K562 (cell line): ENCODE data around the gene TTC39B. TPM values are rescaled to one million over a fixed set of nuclear protein-coding genes. Genes with fewer than 3 reads are reported as not detected.

Experiments
- ATAC-seq: fragments of 200-7000 bp; cut with Tn5 transposase; 3 replicates; pipeline ENCODE4 v1.9.1; 2020; ENCODE audit warnings: moderate library complexity
- BruUV-seq: library from RNA; stranded (reverse); fragments of 400-500 nt; replicated peaks from 2 replicates; lab custom pipeline; 2021; lab: Mats Ljungman, UMichigan
- CTCF ChIA-PET: fragments of 300-600 bp; formaldehyde crosslinking; extraction: SDS; loops from one replicate; lab custom pipeline; 2021; ENCODE audit warnings: low intra/inter-chr PET ratio; lab: Yijun Ruan, JAX
- POLR2A ChIA-PET: fragments of 300-600, 350-650 bp; sonication (Branson Sonifier 250); formaldehyde crosslinking; extraction: SDS; loops from one replicate; lab custom pipeline; 2021; ENCODE audit warnings: antibody characterized with exemption, inconsistent platforms; lab: Yijun Ruan, JAX
- DNase-seq, 4 experiments: peaks; one replicate each; pipeline versions ENCODE4 v3.0.0 to v3.0.0-alpha.2; 2011 to 2018; ENCODE audit warnings: low spot score in 3 of 4, mixed read lengths in 3 of 4; ENCODE audit errors: extremely low read depth in 1 of 4
- FAIRE-seq: peaks from 2 replicates; lab custom pipeline; 2011; peaks lifted over from hg19 to GRCh38; lab: Jason Lieb, UNC
- H2AFZ ChIP-seq: 2 replicates; pipeline ENCODE4 v1.6.0; 2011; ENCODE audit warnings: low read depth, low read length, control low read depth, inconsistent platforms
- H3K27ac ChIP-seq: fragments of 200-600 bp; 3 replicates; pipeline ENCODE4 v1.8.0; 2011; ENCODE audit warnings: low read depth, mild to moderate bottlenecking, control low read depth, inconsistent platforms, low read length, moderate library complexity, mixed read lengths; ENCODE audit errors: extremely low read depth
- H3K27me3 ChIP-seq, 2 experiments: fragments of 300-600 bp in 1 of 2; 2 replicates in 1 of 2; 3 replicates in 1 of 2; pipeline versions ENCODE4 v1.6.0 to v1.8.0; 2011; ENCODE audit warnings: inconsistent platforms in 2 of 2, low read length in 2 of 2, mild to moderate bottlenecking in 1 of 2, mixed read lengths in 1 of 2, moderate library complexity in 1 of 2; ENCODE audit not compliant: control insufficient read depth in 2 of 2, insufficient read depth in 2 of 2
- H3K36me3 ChIP-seq: fragments of 300-600 bp; 3 replicates; pipeline ENCODE4 v1.8.0; 2011; ENCODE audit warnings: mild to moderate bottlenecking, low read length, inconsistent platforms; ENCODE audit not compliant: control insufficient read depth, insufficient read depth
- H3K4me1 ChIP-seq, 2 experiments: fragments of 200-600 bp in 1 of 2; replicated peaks in 1 of 2; 2 replicates in 1 of 2; 3 replicates in 1 of 2; pipeline versions ENCODE4 v1.5.1 to v1.8.0; 2011; ENCODE audit warnings: inconsistent platforms in 2 of 2, low read length in 2 of 2, mild to moderate bottlenecking in 1 of 2, mixed read lengths in 1 of 2, moderate library complexity in 1 of 2; ENCODE audit not compliant: control insufficient read depth in 2 of 2, insufficient read depth in 2 of 2
- H3K4me2 ChIP-seq: 2 replicates; pipeline ENCODE4 v1.6.1; 2011; ENCODE audit warnings: low read length, control low read depth, inconsistent platforms, mixed read lengths; ENCODE audit not compliant: insufficient read depth
- H3K4me3 ChIP-seq: fragments of 200-600 bp; sonication (generic), shearing (Covaris generic); 2 replicates; pipeline ENCODE4 v1.5.1; 2016; ENCODE audit warnings: control low read depth, inconsistent platforms
- H3K79me2 ChIP-seq: fragments of 200-600 bp; 3 replicates; pipeline ENCODE4 v1.8.0; 2011; ENCODE audit warnings: low read length, inconsistent platforms; ENCODE audit not compliant: control insufficient read depth, insufficient read depth
- H3K9ac ChIP-seq, 2 experiments: 2 replicates each; pipeline versions ENCODE4 v1.6.0 to v1.6.1; 2011; ENCODE audit warnings: low read depth in 2 of 2, low read length in 2 of 2, control low read depth in 1 of 2, inconsistent platforms in 1 of 2, mild to moderate bottlenecking in 1 of 2, mixed read lengths in 1 of 2; ENCODE audit not compliant: insufficient read depth in 1 of 2
- H3K9me1 ChIP-seq: one replicate; pipeline ENCODE4 v1.6.0; 2011; ENCODE audit warnings: inconsistent platforms, mild to moderate bottlenecking, low read length, moderate library complexity; ENCODE audit not compliant: control insufficient read depth, insufficient read depth
- H3K9me3 ChIP-seq: replicated peaks from 2 replicates; pipeline ENCODE4 v1.5.1; 2011; ENCODE audit warnings: low read depth, low read length, inconsistent platforms; ENCODE audit not compliant: control insufficient read depth, insufficient read depth
- H4K20me1 ChIP-seq: replicated peaks from 2 replicates; pipeline ENCODE4 v1.6.1; 2011; ENCODE audit warnings: low read length, inconsistent platforms, mixed read lengths; ENCODE audit not compliant: control insufficient read depth, insufficient read depth
- CREB5 ChIP-seq: fragments of 250-450 bp; sonication (Bioruptor Pico); IDR thresholded peaks from 2 replicates; pipeline ENCODE4 v1.5.0; 2020; ENCODE audit warnings: mild to moderate bottlenecking
- DNMT1 ChIP-seq: fragments of 450-650 bp; IDR thresholded peaks from 2 replicates; pipeline ENCODE4 v1.6.1; 2016; ENCODE audit warnings: antibody characterized with exemption, mild to moderate bottlenecking
- ESRRA ChIP-seq: fragments of 450-650 bp; IDR thresholded peaks from 2 replicates; pipeline ENCODE4 v1.6.1; 2014; ENCODE audit warnings: low read depth, mild to moderate bottlenecking, moderate library complexity, borderline replicate concordance
- FIP1L1 ChIP-seq: fragments of 200-400 bp; formaldehyde crosslinking; IDR thresholded peaks from 2 replicates; pipeline ENCODE4 v1.6.1; 2018; ENCODE audit warnings: mild to moderate bottlenecking, low read depth, low read length; ENCODE audit not compliant: poor library complexity, severe bottlenecking
- HBP1 ChIP-seq: fragments of 450-650 bp; formaldehyde crosslinking; IDR thresholded peaks from 2 replicates; pipeline ENCODE4 v1.4.0; 2022; ENCODE audit warnings: missing genetic modification characterization
- KLF6 ChIP-seq: fragments of 250-450 bp; sonication (Bioruptor Pico); IDR thresholded peaks from 2 replicates; pipeline ENCODE4 v1.4.0; 2020; ENCODE audit warnings: mild to moderate bottlenecking, moderate library complexity, borderline replicate concordance
- LARP7 ChIP-seq: fragments of 450-650 bp; IDR thresholded peaks from 2 replicates; pipeline ENCODE4 v1.6.1; 2016
- NFRKB ChIP-seq: fragments of 450-650 bp; IDR thresholded peaks from 2 replicates; pipeline ENCODE4 v1.6.1; 2016; ENCODE audit warnings: low read depth
- POLR3A ChIP-seq: IDR thresholded peaks from 2 replicates; pipeline ENCODE4 v1.6.1; 2011; ENCODE audit warnings: borderline replicate concordance, mild to moderate bottlenecking, moderate library complexity; ENCODE audit not compliant: insufficient read length, insufficient read depth; ENCODE audit errors: extremely low read depth
- SMAD4 ChIP-seq: fragments of 250-450 bp; sonication (Bioruptor Pico); conservative IDR thresholded peaks from 2 replicates; pipeline ENCODE4 v1.8.0; 2021; ENCODE audit warnings: inconsistent platforms, mild to moderate bottlenecking, moderate library complexity
- TBL1XR1 ChIP-seq, 2 experiments: IDR thresholded peaks; 2 replicates each; pipeline ENCODE4 v1.6.1; 2012; ENCODE audit warnings: improper control_type of control experiment in 2 of 2, low read length in 2 of 2, mild to moderate bottlenecking in 1 of 2
- ZNF316 ChIP-seq: fragments of 450-650 bp; IDR thresholded peaks from 2 replicates; pipeline ENCODE4 v1.6.1; 2016
- ZNF644 ChIP-seq: fragments of 200-800 bp; sonication (Bioruptor generic); IDR thresholded peaks from 2 replicates; pipeline ENCODE4 v1.6.1; 2016; ENCODE audit warnings: low read depth, missing genetic modification characterization, missing compliant biosample characterization
- WGBS: fragments of 100-300 bp; shearing (Covaris generic); methylation state at CpG from one replicate; pipeline ENCODE4 v1.1.6; 2016; ENCODE audit warnings: low coverage, mixed read lengths; ENCODE audit not compliant: insufficient coverage; ENCODE audit errors: missing lambda C conversion rate; 5-methylcytosine and 5-hydroxymethylcytosine counted together
- in situ Hi-C: fragments of 300-500 bp; cut with MboI; formaldehyde crosslinking; loops from 4 replicates; pipeline ENCODE4 v1.15.0; 2018; ENCODE audit warnings: inconsistent platforms, mixed read lengths
- intact Hi-C: fragments of 100-400 bp; cut with micrococcal nuclease; formaldehyde crosslinking; loops from 2 replicates; pipeline ENCODE4 v1.14.2; 2022
- polyA plus RNA-seq, 8 experiments: library from polyadenylated mRNA; depleted of rRNA in 4 of 8; stranded (reverse) in 5 of 8; unstranded in 3 of 8; fragments of >200 nt; fragmentation: Nextera tagmentation in 2 of 8; fragmentation: Illumina TruSeq in 1 of 8; extraction: Ambion mirVana in 2 of 8; extraction: Trizol in 1 of 8; gene quantifications; 2 replicates each; pipeline versions ENCODE4 v1.2.1 to v1.2.3, GENCODE V29; 2011 to 2014; ENCODE audit warnings: inconsistent platforms in 1 of 8, missing spikeins in 1 of 8
- total RNA-seq, 7 experiments: library from RNA; depleted of rRNA in 6 of 7; stranded (reverse); fragments of >200 nt in 6 of 7; fragmentation: Illumina TruSeq in 2 of 7; extraction: Trizol in 2 of 7; gene quantifications; 2 replicates each; pipeline versions ENCODE4 v1.2.1 to v1.2.3, GENCODE V29; 2011 to 2021; ENCODE audit warnings: low replicate concordance in 1 of 7
- TF ChIP-seq, protein P1 (sequence below): fragments of 450-650 bp; formaldehyde crosslinking; IDR thresholded peaks from 2 replicates; pipeline ENCODE4 v1.4.0; 2020; ENCODE audit warnings: mild to moderate bottlenecking, moderate library complexity

Gene TTC39B
- total and polyA plus RNA-seq, 9 of the 15 experiments (the other 6 are each of a cell fraction or from before 2014, with no cell fraction given) = 0.32 to 1.2 (median 0.95) TPM

- no peak for ATAC-seq
- ChIA-PET POLR2A (no interaction called here), CTCF (no interaction called here)
- H3K9me3 ChIP-seq = no peaks in the 10 kb centered on the region
- H3K4me3 ChIP-seq = no peak overlapping the region
- H3K27me3 ChIP-seq = no peaks in the 10 kb centered on the region; a peak in 1 of 5 replicates
- in situ Hi-C loops = no loop called here
- no peak overlapping the region for H3K27ac ChIP-seq
- no peaks in the 10 kb centered on the region for H3K36me3 ChIP-seq
- H3K9ac ChIP-seq = no peak overlapping the region
- H3K4me2 ChIP-seq = no peak overlapping the region
- no peaks in the 10 kb centered on the region for H3K9me1 ChIP-seq
- no peaks in the 10 kb centered on the region for H3K4me1 ChIP-seq
- no peaks in the 10 kb centered on the region for H4K20me1 ChIP-seq
- intact Hi-C loops = no loop called here
- H2AFZ ChIP-seq = no peak overlapping the region
- no peak for DNase-seq
- H3K79me2 ChIP-seq = no peaks in the 10 kb centered on the region
- BruUV-seq = no TSS peak
- FAIRE-seq = no peak
- 2% methylated on average over 4 of the region's 4 CpGs for WGBS
- TF ChIP-seq SMAD4 (CRISPR knock-in tag) (no peak), DNMT1 (no peak), FIP1L1 (no peak), ZNF644 (tag) (no peak), LARP7 (no peak), ESRRA (no peak), TBL1XR1 (IDR thresholded peaks at IDR 0.05; ENCODE audit: low read length in 2 of 2) (no peak), HBP1 (CRISPR knock-in tag) (no peak), KLF6 (CRISPR knock-in tag) (no peak), ZNF316 (no peak), POLR3A (no peak), CREB5 (CRISPR knock-in tag) (no peak), NFRKB (no peak)
- TF ChIP-seq, protein P1, sequence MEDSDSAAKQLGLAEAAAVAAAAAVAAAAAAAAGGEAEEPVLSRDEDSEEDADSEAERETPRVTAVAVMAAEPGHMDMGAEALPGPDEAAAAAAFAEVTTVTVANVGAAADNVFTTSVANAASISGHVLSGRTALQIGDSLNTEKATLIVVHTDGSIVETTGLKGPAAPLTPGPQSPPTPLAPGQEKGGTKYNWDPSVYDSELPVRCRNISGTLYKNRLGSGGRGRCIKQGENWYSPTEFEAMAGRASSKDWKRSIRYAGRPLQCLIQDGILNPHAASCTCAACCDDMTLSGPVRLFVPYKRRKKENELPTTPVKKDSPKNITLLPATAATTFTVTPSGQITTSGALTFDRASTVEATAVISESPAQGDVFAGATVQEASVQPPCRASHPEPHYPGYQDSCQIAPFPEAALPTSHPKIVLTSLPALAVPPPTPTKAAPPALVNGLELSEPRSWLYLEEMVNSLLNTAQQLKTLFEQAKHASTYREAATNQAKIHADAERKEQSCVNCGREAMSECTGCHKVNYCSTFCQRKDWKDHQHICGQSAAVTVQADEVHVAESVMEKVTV (CRISPR knock-in tag) = no peak
Measured at GRCh38 chr9:15155323-15155722, 151.7 kb downstream of the TTC39B start.
